Activated CD4-positive, alpha-beta T cell treated with anti-CD3 and anti-CD28 coated beads, Interleukin-2, amount 10 ng/mL, durations not matched to agents 7 days and 5 days (primary cell): ENCODE results near the gene LMTK2. TPM values are rescaled to one million over a fixed set of nuclear protein-coding genes. Genes with fewer than 3 reads are reported as not detected.
A peak's percentile ranks its signal among the peaks of the same experiment; 100 is the strongest.

Source experiments
- CTCF ChIA-PET: fragments of 350-600 bp; sonication (Branson Sonifier 250); formaldehyde crosslinking; loops from one replicate; lab custom pipeline; 2021; ENCODE audit warnings: antibody characterized with exemption; lab: Charles Lee
- POLR2A ChIA-PET: fragments of 350-600 bp; sonication (Branson Sonifier 250); formaldehyde crosslinking; loops from one replicate; lab custom pipeline; 2021; ENCODE audit warnings: antibody characterized with exemption; lab: Charles Lee
- DNase-seq: peaks from one replicate; pipeline ENCODE4 v3.0.0-alpha.2; 2020
- H3K27ac Mint-ChIP-seq: one replicate; pipeline ENCODE4 v1.8.0; 2021; ENCODE audit warnings: mild to moderate bottlenecking, moderate library complexity, mixed read lengths
- H3K27me3 Mint-ChIP-seq: one replicate; pipeline ENCODE4 v1.8.0; 2021; ENCODE audit warnings: mixed read lengths
- H3K36me3 Mint-ChIP-seq: one replicate; pipeline ENCODE4 v1.8.0; 2021; ENCODE audit warnings: low read depth, mixed read lengths
- H3K4me1 Mint-ChIP-seq: one replicate; pipeline ENCODE4 v1.8.0; 2021; ENCODE audit warnings: mixed read lengths
- H3K4me3 Mint-ChIP-seq: one replicate; pipeline ENCODE4 v1.8.0; 2021; ENCODE audit warnings: mild to moderate bottlenecking, moderate library complexity, mixed read lengths
- H3K9me3 Mint-ChIP-seq: one replicate; pipeline ENCODE4 v1.8.0; 2021; ENCODE audit warnings: mixed read lengths
- total RNA-seq, 2 experiments: library from RNA; stranded (reverse); gene quantifications; one replicate each; pipeline ENCODE4 v1.2.3, GENCODE V29; 2021

Gene LMTK2
- total RNA-seq, 2 experiments from 2014 or later, result 12.8 to 15.5 TPM

DNA sequence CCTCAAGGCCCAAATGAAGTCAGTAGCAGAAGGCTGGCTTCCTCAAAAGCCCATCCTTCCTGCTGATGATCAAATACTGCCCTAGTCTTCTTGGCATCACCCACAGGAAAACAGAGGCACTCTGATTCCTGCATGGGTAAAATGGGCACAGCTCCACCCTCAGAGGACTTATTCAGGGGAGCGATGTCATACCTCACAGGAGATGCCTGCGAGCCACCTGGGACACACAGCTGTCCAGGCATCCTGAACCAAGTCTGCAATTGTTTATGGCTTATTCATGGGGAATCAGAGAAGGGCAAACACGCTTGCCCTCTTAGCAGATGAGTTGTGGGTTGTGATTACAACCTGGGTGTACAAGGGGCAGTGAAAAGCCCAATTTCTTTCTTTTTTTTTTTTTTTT lies 22.0 kb upstream of the LMTK2 start:
- peaks cover 2% of the 10 kb centered on the region for H3K27me3 Mint-ChIP-seq
- no peak overlapping the region for H3K4me3 Mint-ChIP-seq
- H3K27ac Mint-ChIP-seq, result no peak overlapping the region
- H3K4me1 Mint-ChIP-seq, result no peaks in the 10 kb centered on the region
- DNase-seq, result no peak
- no peaks in the 10 kb centered on the region for H3K36me3 Mint-ChIP-seq
- ChIA-PET CTCF (no interaction called here), POLR2A (no interaction called here)
- H3K9me3 Mint-ChIP-seq, result no peaks in the 10 kb centered on the region

DNA sequence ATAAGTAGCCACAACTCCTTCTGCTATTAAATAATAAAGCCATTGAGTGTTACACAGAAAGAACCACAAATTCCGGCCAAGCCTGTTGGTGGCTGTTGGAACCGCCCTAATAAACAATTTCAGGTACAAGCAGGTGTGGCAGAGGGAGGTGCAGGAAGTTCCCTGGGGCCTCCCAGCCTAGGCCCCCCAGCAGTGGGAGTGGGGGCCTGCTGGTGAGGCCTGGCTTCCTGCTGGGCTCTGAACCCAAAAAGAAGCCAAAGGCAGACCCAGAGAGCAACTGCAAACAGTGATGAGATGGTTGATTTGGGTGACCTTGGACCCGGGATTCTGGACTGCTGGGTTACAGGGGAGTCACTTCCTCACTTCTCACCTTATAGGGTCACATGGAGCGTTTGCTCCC lies 21.0 kb upstream of the LMTK2 start:
- ChIA-PET CTCF (no interaction called here), POLR2A (no interaction called here)
- Mint-ChIP-seq H3K9me3 (no peaks in the 10 kb centered on the region), H3K4me3 (no peak overlapping the region), H3K27me3 (peaks cover 2% of the 10 kb centered on the region), H3K4me1 (no peaks in the 10 kb centered on the region), H3K36me3 (no peaks in the 10 kb centered on the region), H3K27ac (no peak overlapping the region)
- DNase-seq, result no peak

- POLR2A ChIA-PET, result no interaction called here
- H3K27me3 Mint-ChIP-seq, result peaks cover 5% of the 10 kb centered on the region
- H3K9me3 Mint-ChIP-seq, result no peaks in the 10 kb centered on the region
- CTCF ChIA-PET, result interaction anchor here (0.5 kb wide), 1 partner anchor 33 kb away, joined by 3 read pairs; no protein-coding TSS in a partner anchor
- no peaks in the 10 kb centered on the region for H3K4me1 Mint-ChIP-seq
- no peak for DNase-seq
- H3K27ac Mint-ChIP-seq, result no peak overlapping the region
- no peaks in the 10 kb centered on the region for H3K36me3 Mint-ChIP-seq
- H3K4me3 Mint-ChIP-seq, result no peak overlapping the region
Measured at GRCh38 chr7:98086281-98086718, 20.4 kb upstream of the LMTK2 start.

- CTCF ChIA-PET, result interaction anchor here (1.0 kb wide), 1 partner anchor 9 kb away, joined by 3 read pairs; no protein-coding TSS in a partner anchor
- Mint-ChIP-seq H3K27me3 (peaks cover 10% of the 10 kb centered on the region), H3K27ac (no peak overlapping the region), H3K4me3 (no peak overlapping the region), H3K9me3 (no peaks in the 10 kb centered on the region), H3K36me3 (no peaks in the 10 kb centered on the region), H3K4me1 (no peaks in the 10 kb centered on the region)
- DNase-seq, result no peak
- POLR2A ChIA-PET, result no interaction called here
Measured at GRCh38 chr7:98088109-98088508, 18.6 kb upstream of the LMTK2 start.

- ChIA-PET POLR2A (no interaction called here), CTCF (no interaction called here)
- no peak for DNase-seq
- Mint-ChIP-seq H3K4me3 (no peak overlapping the region), H3K9me3 (no peaks in the 10 kb centered on the region), H3K27ac (no peak overlapping the region), H3K27me3 (peaks cover 20% of the 10 kb centered on the region), H3K36me3 (no peaks in the 10 kb centered on the region), H3K4me1 (no peaks in the 10 kb centered on the region)
Measured at GRCh38 chr7:98090116-98090515, 16.5 kb upstream of the LMTK2 start.

- Mint-ChIP-seq H3K4me1 (no peaks in the 10 kb centered on the region), H3K36me3 (no peaks in the 10 kb centered on the region), H3K4me3 (no peak overlapping the region), H3K9me3 (no peaks in the 10 kb centered on the region), H3K27ac (no peak overlapping the region), H3K27me3 (peaks cover 24% of the 10 kb centered on the region)
- ChIA-PET POLR2A (no interaction called here), CTCF (no interaction called here)
- DNase-seq, result no peak
Measured at GRCh38 chr7:98091061-98091460, 15.6 kb upstream of the LMTK2 start.

- H3K27me3 Mint-ChIP-seq, result peaks cover 27% of the 10 kb centered on the region
- no peaks in the 10 kb centered on the region for H3K4me1 Mint-ChIP-seq
- no peak for DNase-seq
- H3K9me3 Mint-ChIP-seq, result no peaks in the 10 kb centered on the region
- ChIA-PET CTCF (no interaction called here), POLR2A (no interaction called here)
- H3K27ac Mint-ChIP-seq, result no peak overlapping the region
- H3K36me3 Mint-ChIP-seq, result no peaks in the 10 kb centered on the region
- H3K4me3 Mint-ChIP-seq, result no peak overlapping the region
Measured at GRCh38 chr7:98091523-98091922, 15.1 kb upstream of the LMTK2 start.

DNA sequence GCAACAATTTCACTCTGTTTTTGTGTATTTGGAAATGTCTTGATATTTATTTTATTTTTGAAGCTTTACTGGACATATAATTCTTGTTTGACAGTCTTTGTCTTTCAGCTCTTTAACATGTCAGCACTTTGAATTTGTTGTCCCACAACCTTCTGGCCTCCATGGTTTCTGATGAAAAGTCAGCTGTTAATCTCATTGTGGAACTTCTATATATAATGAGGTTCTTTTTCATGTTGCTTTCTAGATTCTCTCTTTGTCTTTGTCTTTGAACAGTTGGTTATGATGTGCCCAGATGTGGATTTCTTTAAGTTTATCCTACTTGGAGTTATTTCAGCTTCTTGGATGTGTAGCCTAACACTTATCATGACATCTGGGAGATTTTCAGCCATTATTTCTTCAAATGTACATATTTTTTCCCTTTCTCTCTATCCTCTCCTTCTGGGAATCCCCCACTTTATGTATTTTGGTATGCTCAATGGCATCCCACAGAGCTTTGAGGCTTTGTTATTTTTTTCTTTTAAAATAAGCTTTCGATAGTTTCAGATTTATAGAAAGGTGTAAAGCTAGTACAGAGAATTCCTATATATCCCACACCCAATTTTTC lies 9.5 kb upstream of the LMTK2 start:
- peaks cover 40% of the 10 kb centered on the region for H3K27me3 Mint-ChIP-seq
- DNase-seq, result no peak
- POLR2A ChIA-PET, result no interaction called here
- H3K4me3 Mint-ChIP-seq, result no peak overlapping the region
- no peak overlapping the region for H3K27ac Mint-ChIP-seq
- H3K9me3 Mint-ChIP-seq, result peaks cover 36% of the 10 kb centered on the region
- no peaks in the 10 kb centered on the region for H3K36me3 Mint-ChIP-seq
- CTCF ChIA-PET, result interaction anchor here (0.8 to 1.6 kb wide), 4 partner anchors 9 to 75 kb away, joined by 3 to 5 read pairs (median 4); partner anchors contain the start of gene LMTK2
- no peaks in the 10 kb centered on the region for H3K4me1 Mint-ChIP-seq

GRCh38 chr7:98100088-98100487 lies 6.6 kb upstream of the LMTK2 start:
- no peak overlapping the region for H3K4me3 Mint-ChIP-seq

DNA sequence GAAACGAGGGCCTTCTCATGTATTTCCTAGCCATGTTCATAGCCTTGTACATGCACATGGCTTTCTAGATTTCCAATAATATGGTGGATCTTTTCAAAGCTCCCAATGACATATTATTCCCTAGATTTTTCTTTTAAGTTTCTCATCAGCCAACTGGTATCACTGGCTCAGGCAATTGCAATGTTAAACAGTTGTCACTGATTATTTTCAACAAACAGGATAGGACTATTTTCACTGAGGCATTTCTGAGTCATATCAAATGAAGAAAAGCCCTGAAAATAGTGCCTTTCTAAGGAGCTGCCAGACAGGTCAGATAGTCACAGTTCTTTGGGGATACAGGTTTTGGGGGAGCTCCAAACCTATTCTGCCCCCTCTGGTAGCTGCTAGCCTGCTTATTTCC lies 4.5 kb upstream of the LMTK2 start:
- Mint-ChIP-seq H3K27ac (no peak overlapping the region), H3K4me1 (peaks cover 3% of the 10 kb centered on the region), H3K4me3 (no peak overlapping the region), H3K27me3 (peaks cover 14% of the 10 kb centered on the region), H3K36me3 (no peaks in the 10 kb centered on the region), H3K9me3 (peaks cover 33% of the 10 kb centered on the region)
- DNase-seq, result no peak
- ChIA-PET CTCF (no interaction called here), POLR2A (no interaction called here)

More at GRCh38 chr7:98100088-98100487, 6.6 kb upstream of the LMTK2 start:
- ChIA-PET POLR2A (no interaction called here), CTCF (no interaction called here)
- no peak for DNase-seq
- Mint-ChIP-seq H3K4me1 (no peaks in the 10 kb centered on the region), H3K27ac (no peak overlapping the region), H3K36me3 (no peaks in the 10 kb centered on the region), H3K27me3 (peaks cover 25% of the 10 kb centered on the region), H3K9me3 (peaks cover 39% of the 10 kb centered on the region)

- H3K9me3 Mint-ChIP-seq, result peaks cover 8% of the 10 kb centered on the region
- H3K4me1 Mint-ChIP-seq, result peaks cover 20% of the 10 kb centered on the region
- no peaks in the 10 kb centered on the region for H3K36me3 Mint-ChIP-seq
- H3K27ac Mint-ChIP-seq, result no peak overlapping the region
- ChIA-PET CTCF (interaction anchor here (0.6 to 2.1 kb wide), 13 partner anchors 9 to 150 kb away, joined by 3 to 10 read pairs (median 4); no protein-coding TSS in a partner anchor), POLR2A (interaction anchor here (0.6 kb wide), 1 partner anchor 39 kb away, joined by 8 read pairs; no protein-coding TSS in a partner anchor)
- H3K4me3 Mint-ChIP-seq, result peak overlapping the region; percentile 97
- H3K27me3 Mint-ChIP-seq, result no peaks in the 10 kb centered on the region
- DNase-seq, result no peak
Measured at GRCh38 chr7:98105942-98106544, 619 bp upstream of the LMTK2 start.

DNA sequence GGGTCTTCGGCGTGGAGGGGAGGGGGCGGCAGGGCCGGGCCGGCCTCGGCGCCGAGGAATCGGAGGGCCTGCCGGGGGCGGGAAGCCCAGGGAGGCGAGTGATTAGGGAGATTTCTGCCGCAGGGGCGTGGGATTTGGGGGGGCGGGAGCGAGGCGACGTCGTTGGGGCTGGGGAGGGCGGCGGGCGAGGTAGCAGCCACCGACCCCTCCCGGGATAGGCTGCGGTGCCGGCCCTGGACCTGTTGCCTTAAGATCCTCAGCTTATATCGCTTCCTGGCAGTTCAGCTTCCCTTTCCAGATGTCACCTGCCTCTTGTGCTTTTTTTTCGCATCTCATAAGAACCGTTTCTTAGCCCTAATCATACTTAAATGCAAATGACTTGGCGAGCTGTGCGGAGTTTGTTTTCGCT lies 655 bp downstream of the LMTK2 start:
- H3K4me1 Mint-ChIP-seq, result peaks cover 20% of the 10 kb centered on the region
- POLR2A ChIA-PET, result interaction anchor here (0.9 kb wide), 1 partner anchor 42 kb away, joined by 3 read pairs; no protein-coding TSS in a partner anchor
- H3K9me3 Mint-ChIP-seq, result peaks cover 1% of the 10 kb centered on the region

More for the DNA sequence above, 655 bp downstream of the LMTK2 start:
- H3K27me3 Mint-ChIP-seq, result no peaks in the 10 kb centered on the region
- H3K27ac Mint-ChIP-seq, result peak overlapping the region; percentile 80
- CTCF ChIA-PET, result interaction anchor here (1.7 kb wide), 1 partner anchor 59 kb away, joined by 6 read pairs; no protein-coding TSS in a partner anchor
- DNase-seq, result no peak
- no peaks in the 10 kb centered on the region for H3K36me3 Mint-ChIP-seq
- peak overlapping the region; percentile 97 for H3K4me3 Mint-ChIP-seq
